Sigmoid colon (tissue), 4 donors: ENCODE results near the gene MGA.

Experiments used
- CTCF ChIP-seq, 4 experiments: fragments of 450-650 bp in 3 of 4; fragments of 200-600 bp in 1 of 4; IDR thresholded peaks; one replicate each; pipeline ENCODE4 v1.5.1; 2016 to 2019; ENCODE audit warnings: antibody characterized with exemption in 4 of 4, mild to moderate bottlenecking in 3 of 4, moderate library complexity in 2 of 4
- POLR2AphosphoS5 ChIP-seq, 4 donors: sonication (generic); formaldehyde crosslinking; IDR thresholded peaks; one replicate each; pipeline ENCODE4 v1.6.1; 2017; ENCODE audit warnings: antibody characterized with exemption in 4 of 4

DNA sequence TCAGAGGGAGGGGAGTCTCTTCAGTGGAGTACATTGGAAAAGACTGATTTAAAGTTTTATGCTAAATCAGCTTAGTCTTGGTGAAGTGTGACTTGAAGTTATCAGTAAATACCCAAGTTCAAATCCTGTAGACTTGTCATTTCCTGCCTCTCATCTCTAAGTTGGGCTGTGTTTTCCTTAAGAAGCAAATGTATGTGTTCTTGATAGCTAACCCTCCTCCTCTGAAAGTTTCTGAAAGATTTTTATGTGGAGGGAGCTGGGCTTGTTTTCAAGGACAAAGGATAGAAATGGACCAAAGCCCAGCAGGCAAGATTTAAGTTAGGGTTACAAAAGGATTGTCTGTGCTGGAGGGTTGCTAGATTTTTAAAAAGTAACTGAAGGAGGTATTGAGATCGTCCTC is 118.3 kb downstream of the MGA start:
- no peak for TF ChIP-seq CTCF (IDR thresholded peaks at IDR 0.05)
- no peak for TF ChIP-seq POLR2AphosphoS5 (IDR thresholded peaks at IDR 0.05)
